Breast epithelium (tissue), 4 donors: Measurements from ENCODE around the gene FBRS. TPM values are rescaled to one million over a fixed set of nuclear protein-coding genes. Genes with fewer than 3 reads are reported as not detected.

ENCODE experiments used
- DNase-seq, 2 donors: peaks; one replicate each; pipeline ENCODE4 v3.0.0-alpha.2; 2019; ENCODE audit warnings: low spot score in 2 of 2
- H3K27ac ChIP-seq, 2 donors: fragments of 200-600 bp; sonication (generic) in 1 of 2; one replicate each; pipeline ENCODE4 v1.5.1; 2016 to 2019; ENCODE audit warnings: mild to moderate bottlenecking in 1 of 2
- H3K27me3 ChIP-seq, 2 donors: fragments of 200-600 bp; sonication (generic) in 1 of 2; one replicate each; pipeline versions ENCODE4 v1.5.1 to v1.6.0; 2017 to 2019; ENCODE audit warnings: control low read depth in 1 of 2, mild to moderate bottlenecking in 1 of 2
- H3K36me3 ChIP-seq: fragments of 200-600 bp; one replicate; pipeline ENCODE4 v1.5.1; 2019
- H3K4me1 ChIP-seq, 2 donors: fragments of 200-600 bp; sonication (generic); one replicate each; pipeline ENCODE4 v1.5.1; 2016 to 2019; ENCODE audit warnings: control low read depth in 1 of 2
- H3K4me3 ChIP-seq, 3 donors: fragments of 200-600 bp; sonication (generic); 1 replicate in 2 of 3; 2 replicates in 1 of 3; pipeline ENCODE4 v1.5.1; 2016 to 2019; ENCODE audit warnings: mild to moderate bottlenecking in 3 of 3, moderate library complexity in 2 of 3
- H3K9me3 ChIP-seq, 2 donors: fragments of 200-600 bp; sonication (generic) in 1 of 2; one replicate each; pipeline ENCODE4 v1.5.1; 2016 to 2019; ENCODE audit warnings: control low read depth in 1 of 2
- CTCF ChIP-seq, 3 donors: fragments of 450-650 bp; IDR thresholded peaks; one replicate each; pipeline ENCODE4 v1.5.1; 2016 to 2017; ENCODE audit warnings: antibody characterized with exemption in 3 of 3, mild to moderate bottlenecking in 3 of 3, moderate library complexity in 3 of 3
- POLR2A ChIP-seq: fragments of 450-650 bp; IDR thresholded peaks from one replicate; pipeline ENCODE4 v1.6.1; 2016; ENCODE audit warnings: antibody characterized with exemption, mild to moderate bottlenecking, moderate library complexity
- POLR2AphosphoS5 ChIP-seq, 3 donors: sonication (generic); formaldehyde crosslinking; IDR thresholded peaks; one replicate each; pipeline ENCODE4 v1.6.1; 2017; ENCODE audit warnings: antibody characterized with exemption in 3 of 3
- intact Hi-C: fragments of 100-400 bp; cut with DNase I; formaldehyde crosslinking; loops from one replicate; pipeline ENCODE4 v1.15.1; 2023; ENCODE audit warnings: low total_unique reads
- total RNA-seq, 3 donors: library from RNA; depleted of rRNA; stranded (reverse); fragments of >200 nt; gene quantifications; one replicate each; pipeline ENCODE4 v1.1.0, GENCODE V29; 2016

FBRS gene
- total RNA-seq, 3 donors from 2014 or later, result 13.6 to 25.2 (median 17.7) TPM

GRCh38 chr16:30656388-30656787 is 1.8 kb upstream of the FBRS start:
- Histone ChIP-seq H3K27me3 (no peaks in the 10 kb centered on the region), H3K9me3 (no peaks in the 10 kb centered on the region), H3K36me3 (no peaks in the 10 kb centered on the region), H3K4me3 (no peak overlapping the region), H3K27ac (peak overlapping the region; percentile 97 to 99), H3K4me1 (peaks cover 5 to 13% of the 10 kb centered on the region in 2 donors)
- TF ChIP-seq POLR2A, result no peak
- no peak for TF ChIP-seq CTCF (IDR thresholded peaks at IDR 0.05)
- no peak for TF ChIP-seq POLR2AphosphoS5 (IDR thresholded peaks at IDR 0.05)
- intact Hi-C loops, result no loop called here
- DNase-seq, result no peak

DNA sequence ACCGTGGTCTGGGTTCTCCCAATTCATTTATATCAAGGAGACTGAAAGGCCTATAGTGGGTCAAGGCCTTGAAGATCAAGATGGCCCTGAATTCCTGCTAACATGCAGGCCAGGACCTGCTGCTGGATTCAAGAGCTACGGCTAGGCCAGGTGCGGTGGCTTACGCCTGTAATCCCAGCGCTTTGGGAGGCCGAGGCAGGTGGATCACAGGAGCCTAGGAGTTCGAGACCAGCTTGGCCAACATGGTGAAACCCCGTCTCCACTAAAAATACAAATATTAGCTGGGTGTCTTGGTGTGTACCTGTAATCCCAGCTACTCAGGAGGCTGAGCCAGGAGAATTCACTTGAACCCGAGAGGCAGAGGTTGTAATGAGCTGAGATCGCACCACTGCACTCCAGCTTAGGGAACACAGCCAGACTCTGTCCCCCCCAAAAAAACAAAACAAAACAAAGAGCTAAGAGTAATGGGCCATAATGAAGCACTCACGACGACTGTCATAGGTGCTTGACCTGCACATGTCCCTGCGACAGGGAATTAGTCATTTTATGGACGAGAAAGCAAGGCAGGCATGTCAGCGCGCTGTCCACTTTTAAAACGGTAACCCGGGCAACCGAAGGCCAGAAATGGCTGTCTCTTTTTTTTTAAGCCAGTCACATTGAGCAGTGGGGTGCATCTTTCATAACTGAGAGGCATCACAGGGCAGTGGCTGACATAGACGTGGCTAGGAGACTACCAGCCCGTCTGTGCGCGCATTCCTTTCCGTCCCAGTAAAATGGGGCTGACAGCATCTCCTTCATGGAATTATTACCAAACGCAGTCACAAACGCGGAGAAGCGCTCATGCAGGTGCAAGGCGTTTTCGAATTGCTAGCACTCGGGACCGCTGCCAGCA is 1.0 kb upstream of the FBRS start:
- TF ChIP-seq POLR2A (no peak), CTCF (IDR thresholded peaks at IDR 0.05) (no peak), POLR2AphosphoS5 (IDR thresholded peaks at IDR 0.05) (no peak)
- intact Hi-C loops, result no loop called here
- Histone ChIP-seq H3K9me3 (no peaks in the 10 kb centered on the region), H3K27ac (peak overlapping the region; percentile 97 to 99), H3K4me1 (peaks cover 5 to 19% of the 10 kb centered on the region in 2 donors), H3K4me3 (peak overlapping the region; percentile 67 to 97 (median 79)), H3K36me3 (no peaks in the 10 kb centered on the region), H3K27me3 (no peaks in the 10 kb centered on the region)
- no peak for DNase-seq

DNA sequence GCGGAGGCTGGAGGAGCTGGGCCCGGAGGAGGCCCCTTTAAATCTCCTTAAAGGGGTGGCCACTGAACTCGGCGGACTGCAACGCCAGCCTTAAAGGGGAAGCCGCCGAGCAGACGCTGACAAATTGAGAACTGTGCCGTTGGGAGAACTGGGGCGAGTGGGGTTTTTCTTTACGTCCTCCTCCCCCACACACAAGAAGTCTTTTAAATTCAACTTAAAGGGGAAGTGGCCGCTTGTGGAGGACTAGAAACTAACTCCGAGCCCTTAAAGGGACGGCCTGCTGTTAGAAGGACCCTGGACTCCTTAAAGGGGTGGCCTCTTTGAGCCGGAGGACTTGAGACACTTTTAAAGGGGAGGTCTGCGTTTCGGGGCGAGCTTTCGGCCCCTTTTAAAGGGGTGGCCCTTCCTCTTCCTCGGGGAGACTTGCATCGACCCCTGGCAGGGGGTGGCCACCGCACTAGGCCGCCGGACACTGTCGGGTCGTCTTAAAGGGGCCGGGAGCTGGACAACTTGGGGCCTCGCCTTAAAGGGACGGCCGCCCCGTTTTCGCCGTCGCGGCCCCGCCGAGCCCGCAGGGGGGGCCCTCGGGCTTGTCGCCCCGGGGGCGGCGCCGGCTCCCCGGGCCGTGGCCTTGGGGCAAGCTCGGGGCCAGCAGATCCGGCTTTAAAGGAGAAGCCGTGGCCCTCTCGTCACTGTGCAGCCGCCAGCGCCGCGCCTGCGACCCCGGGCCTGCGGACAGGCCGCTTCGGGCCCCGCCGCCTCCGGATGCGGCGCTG is 688 bp downstream of the FBRS start:
- peak overlapping the region; percentile 97 to 99 for H3K27ac ChIP-seq
- peaks cover 5 to 25% of the 10 kb centered on the region in 2 donors for H3K4me1 ChIP-seq
- TF ChIP-seq CTCF (IDR thresholded peaks at IDR 0.05), result peak in 1 of 3 donors; percentile 10
- no peak for TF ChIP-seq POLR2A
- TF ChIP-seq POLR2AphosphoS5 (IDR thresholded peaks at IDR 0.05), result peak in 2 of 3 donors; percentile 39
- H3K27me3 ChIP-seq, result no peaks in the 10 kb centered on the region
- peaks cover 4% of the 10 kb centered on the region for H3K36me3 ChIP-seq
- H3K9me3 ChIP-seq, result no peaks in the 10 kb centered on the region
- DNase-seq, result no peak
- H3K4me3 ChIP-seq, result peak overlapping the region; percentile 79 to 97 (median 85)
- intact Hi-C loops, result no loop called here

- H3K36me3 ChIP-seq, result peaks cover 4% of the 10 kb centered on the region
- H3K4me1 ChIP-seq, result peaks cover 5 to 25% of the 10 kb centered on the region in 2 donors
Measured at GRCh38 chr16:30659507-30660423, 1.5 kb downstream of the FBRS start.

More at GRCh38 chr16:30659507-30660423, 1.5 kb downstream of the FBRS start:
- H3K27ac ChIP-seq, result peak overlapping the region; percentile 97 to 99
- no peaks in the 10 kb centered on the region for H3K9me3 ChIP-seq
- no peaks in the 10 kb centered on the region for H3K27me3 ChIP-seq
- intact Hi-C loops, result no loop called here
- H3K4me3 ChIP-seq, result peak overlapping the region; percentile 79 to 97 (median 85)
- TF ChIP-seq CTCF (IDR thresholded peaks at IDR 0.05) (peak in 1 of 3 donors; percentile 16), POLR2A (no peak), POLR2AphosphoS5 (IDR thresholded peaks at IDR 0.05) (no peak)
- peak in 1 of 2 donors; percentile 45 for DNase-seq
